ENCODE data around the gene TENM3. TPM values are rescaled to one million over a fixed set of nuclear protein-coding genes. Genes with fewer than 3 reads are reported as not detected.

Gene TENM3
- total RNA-seq, 1 experiment from 2014 or later = 0.87 TPM

- H3K27ac ChIP-seq (ENCODE audit: low read length) = no peak overlapping the region
- intact Hi-C loops (cut with micrococcal nuclease) = no loop called here
- H3K4me1 ChIP-seq (ENCODE audit: insufficient read depth, low read length) = no peaks in the 10 kb centered on the region
- ChIA-PET CTCF (no interaction called here), POLR2A (ENCODE audit: unreplicated experiment) (no interaction called here)
- no peak overlapping the region for H3K9ac ChIP-seq (ENCODE audit: low read length)
- no peak overlapping the region for H3K4me2 ChIP-seq (ENCODE audit: low read length)
- no peaks in the 10 kb centered on the region for H3K9me3 ChIP-seq (ENCODE audit: low read length)
- H2AFZ ChIP-seq (ENCODE audit: low read length) = no peak overlapping the region
- no peaks in the 10 kb centered on the region for H3K9me2 ChIP-seq (replicated peaks; ENCODE audit: low read length)
- no peak overlapping the region for H3K4me3 ChIP-seq (ENCODE audit: low read length)
- H3F3A ChIP-seq (ENCODE audit: low read length, unreplicated experiment) = no peaks in the 10 kb centered on the region
- no TSS peak for BruUV-seq (replicated peaks)
- no peaks in the 10 kb centered on the region for H4K20me1 ChIP-seq (ENCODE audit: low read length)
- DNase-seq (no peak), ATAC-seq (no peak)
- no peak for TF ChIP-seq EZH2phosphoT487 (IDR thresholded peaks at IDR 0.05; ENCODE audit: borderline replicate concordance, low read length)
- TF ChIP-seq CTCF (conservative IDR thresholded peaks at IDR 0.05; ENCODE audit: low read depth, low read length) = no peak
- no peak for TF ChIP-seq EZH2 (IDR thresholded peaks at IDR 0.05; ENCODE audit: low read length, unreplicated experiment)
- H3K79me2 ChIP-seq (ENCODE audit: low read length) = no peaks in the 10 kb centered on the region
- H3K27me3 ChIP-seq (ENCODE audit: low read length) = no peaks in the 10 kb centered on the region
- no peaks in the 10 kb centered on the region for H3K36me3 ChIP-seq (ENCODE audit: low read depth, low read length)
These were observed 460.9 kb downstream of the TENM3 start for GRCh38 chr4:182704077-182704476.

GRCh38 chr4:182704948-182705347 is 461.7 kb downstream of the TENM3 start:
- H3K27me3 ChIP-seq (ENCODE audit: low read length) = no peaks in the 10 kb centered on the region
- TF ChIP-seq EZH2 (IDR thresholded peaks at IDR 0.05; ENCODE audit: low read length, unreplicated experiment) (no peak), EZH2phosphoT487 (IDR thresholded peaks at IDR 0.05; ENCODE audit: borderline replicate concordance, low read length) (no peak), CTCF (conservative IDR thresholded peaks at IDR 0.05; ENCODE audit: low read depth, low read length) (no peak)
- no peak overlapping the region for H3K4me2 ChIP-seq (ENCODE audit: low read length)
- no peaks in the 10 kb centered on the region for H3K79me2 ChIP-seq (ENCODE audit: low read length)
- no peaks in the 10 kb centered on the region for H3K9me3 ChIP-seq (ENCODE audit: low read length)
- no peak overlapping the region for H2AFZ ChIP-seq (ENCODE audit: low read length)
- ChIA-PET POLR2A (ENCODE audit: unreplicated experiment) (interaction anchor here (0.5 kb wide), 1 partner anchor 686 kb away, joined by 3 read pairs; no protein-coding TSS in a partner anchor), CTCF (no interaction called here)
- H3K9me2 ChIP-seq (replicated peaks; ENCODE audit: low read length) = no peaks in the 10 kb centered on the region
- no peaks in the 10 kb centered on the region for H3K4me1 ChIP-seq (ENCODE audit: insufficient read depth, low read length)
- no peaks in the 10 kb centered on the region for H3K36me3 ChIP-seq (ENCODE audit: low read depth, low read length)
- no TSS peak for BruUV-seq (replicated peaks)
- H3K9ac ChIP-seq (ENCODE audit: low read length) = no peak overlapping the region
- no peaks in the 10 kb centered on the region for H4K20me1 ChIP-seq (ENCODE audit: low read length)
- ATAC-seq = no peak
- H3F3A ChIP-seq (ENCODE audit: low read length, unreplicated experiment) = no peaks in the 10 kb centered on the region
- no peak overlapping the region for H3K4me3 ChIP-seq (ENCODE audit: low read length)
- H3K27ac ChIP-seq (ENCODE audit: low read length) = no peak overlapping the region
- intact Hi-C loops (cut with micrococcal nuclease) = no loop called here
- no peak for DNase-seq

- H3K9ac ChIP-seq (ENCODE audit: low read length) = no peak overlapping the region
- intact Hi-C loops (cut with micrococcal nuclease) = no loop called here
- no peaks in the 10 kb centered on the region for H3K36me3 ChIP-seq (ENCODE audit: low read depth, low read length)
- POLR2A ChIA-PET (ENCODE audit: unreplicated experiment) = interaction anchor here (0.5 kb wide), 1 partner anchor 687 kb away, joined by 3 read pairs; no protein-coding TSS in a partner anchor
- CTCF ChIA-PET = no interaction called here
- DNase-seq (no peak), ATAC-seq (no peak)
- H3K79me2 ChIP-seq (ENCODE audit: low read length) = no peaks in the 10 kb centered on the region
- no peaks in the 10 kb centered on the region for H3F3A ChIP-seq (ENCODE audit: low read length, unreplicated experiment)
- no peak overlapping the region for H3K27ac ChIP-seq (ENCODE audit: low read length)
- no peaks in the 10 kb centered on the region for H3K9me3 ChIP-seq (ENCODE audit: low read length)
- no peaks in the 10 kb centered on the region for H3K4me1 ChIP-seq (ENCODE audit: insufficient read depth, low read length)
- no TSS peak for BruUV-seq (replicated peaks)
- no peak for TF ChIP-seq EZH2phosphoT487 (IDR thresholded peaks at IDR 0.05; ENCODE audit: borderline replicate concordance, low read length)
- no peak for TF ChIP-seq EZH2 (IDR thresholded peaks at IDR 0.05; ENCODE audit: low read length, unreplicated experiment)
- H4K20me1 ChIP-seq (ENCODE audit: low read length) = no peaks in the 10 kb centered on the region
- no peak overlapping the region for H3K4me2 ChIP-seq (ENCODE audit: low read length)
- no peaks in the 10 kb centered on the region for H3K27me3 ChIP-seq (ENCODE audit: low read length)
- no peaks in the 10 kb centered on the region for H3K9me2 ChIP-seq (replicated peaks; ENCODE audit: low read length)
- no peak overlapping the region for H3K4me3 ChIP-seq (ENCODE audit: low read length)
- no peak overlapping the region for H2AFZ ChIP-seq (ENCODE audit: low read length)
These were observed 462.2 kb downstream of the TENM3 start for GRCh38 chr4:182705389-182705788.
